IMR-90 (cell line): ENCODE measurements around the gene RPS27L. TPM values are rescaled to one million over a fixed set of nuclear protein-coding genes. Genes with fewer than 3 reads are reported as not detected.

Source experiments
- ATAC-seq: fragments of 200-7000 bp; cut with Tn5 transposase; 2 replicates; pipeline ENCODE4 v1.9.1; 2020; ENCODE audit warnings: low read depth, mild to moderate bottlenecking, moderate library complexity
- BruUV-seq: library from RNA; stranded (reverse); fragments of 400-500 nt; replicated peaks from 2 replicates; lab custom pipeline; 2021; lab: Mats Ljungman, UMichigan
- CTCF ChIA-PET: fragments of 300-600 bp; formaldehyde crosslinking; extraction: SDS; loops from one replicate; lab custom pipeline; 2021; ENCODE audit warnings: antibody characterized with exemption; lab: Yijun Ruan, JAX
- POLR2A ChIA-PET: fragments of 300-600 bp; sonication (Branson Sonifier 250); formaldehyde crosslinking; loops from one replicate; lab custom pipeline; 2022; ENCODE audit warnings: antibody characterized with exemption; ENCODE audit not compliant: unreplicated experiment; lab: Charles Lee
- DNase-seq: peaks from one replicate; pipeline ENCODE4 v3.0.0; 2013
- H2AFZ ChIP-seq: replicated peaks from 2 replicates; pipeline ENCODE3; 2013; ENCODE audit warnings: low read length, mild to moderate bottlenecking; ENCODE audit not compliant: poor library complexity
- H2AK5ac ChIP-seq: 2 replicates; pipeline ENCODE4 v1.6.1; 2013; ENCODE audit warnings: low read depth, low read length, inconsistent platforms
- H2AK9ac ChIP-seq: replicated peaks from 2 replicates; pipeline ENCODE3; 2013; ENCODE audit warnings: mild to moderate bottlenecking, low read depth, low read length, moderate library complexity; ENCODE audit not compliant: poor library complexity
- H2BK120ac ChIP-seq: 2 replicates; pipeline ENCODE4 v1.6.1; 2013; ENCODE audit warnings: low read depth, low read length, inconsistent platforms
- H2BK15ac ChIP-seq: 3 replicates; pipeline ENCODE4 v1.6.1; 2013; ENCODE audit warnings: low read depth, low read length, inconsistent platforms
- H2BK20ac ChIP-seq: 2 replicates; pipeline ENCODE4 v1.6.1; 2013; ENCODE audit warnings: low read depth, mild to moderate bottlenecking, inconsistent platforms, low read length, moderate library complexity
- H2BK5ac ChIP-seq: 2 replicates; pipeline ENCODE4 v1.6.1; 2013; ENCODE audit warnings: mild to moderate bottlenecking, low read depth, low read length, inconsistent platforms; ENCODE audit not compliant: poor library complexity, severe bottlenecking
- H3K14ac ChIP-seq: replicated peaks from 2 replicates; pipeline ENCODE4 v1.6.1; 2013; ENCODE audit warnings: low read depth, low read length, inconsistent platforms
- H3K18ac ChIP-seq: 2 replicates; pipeline ENCODE4 v1.6.1; 2013; ENCODE audit warnings: low read depth, low read length, control low read depth
- H3K23ac ChIP-seq: 2 replicates; pipeline ENCODE4 v1.6.1; 2013; ENCODE audit warnings: low read depth, low read length, inconsistent platforms
- H3K27ac ChIP-seq: 2 replicates; pipeline ENCODE4 v1.5.1; 2013; ENCODE audit warnings: mild to moderate bottlenecking, control low read depth, low read length; ENCODE audit not compliant: insufficient read depth
- H3K27me3 ChIP-seq: 2 replicates; pipeline ENCODE4 v1.6.1; 2013; ENCODE audit warnings: low read length; ENCODE audit not compliant: control insufficient read depth, insufficient read depth
- H3K36me3 ChIP-seq: 2 replicates; pipeline ENCODE4 v1.6.1; 2013; ENCODE audit warnings: low read length, mixed read lengths; ENCODE audit not compliant: control insufficient read depth, insufficient read depth
- H3K4ac ChIP-seq: 2 replicates; pipeline ENCODE4 v1.6.1; 2013; ENCODE audit warnings: low read depth, low read length, inconsistent platforms
- H3K4me1 ChIP-seq: 2 replicates; pipeline ENCODE4 v1.6.1; 2013; ENCODE audit warnings: low read length, mixed read lengths; ENCODE audit not compliant: control insufficient read depth, insufficient read depth
- H3K4me2 ChIP-seq: 2 replicates; pipeline ENCODE4 v1.6.1; 2013; ENCODE audit warnings: low read depth, mild to moderate bottlenecking, control low read depth, low read length, moderate library complexity
- H3K4me3 ChIP-seq: 2 replicates; pipeline ENCODE4 v1.5.1; 2013; ENCODE audit warnings: low read depth, mild to moderate bottlenecking, control low read depth, low read length, moderate library complexity; ENCODE audit not compliant: insufficient read depth
- H3K56ac ChIP-seq: 2 replicates; pipeline ENCODE4 v1.6.1; 2013; ENCODE audit warnings: low read length, inconsistent platforms; ENCODE audit not compliant: insufficient read depth; ENCODE audit errors: extremely low read depth
- H3K79me1 ChIP-seq, 2 experiments: 2 replicates each; pipeline ENCODE4 v1.6.1; 2013; ENCODE audit warnings: low read length in 2 of 2, inconsistent platforms in 1 of 2, low read depth in 1 of 2
- H3K9ac ChIP-seq: 2 replicates; pipeline ENCODE4 v1.6.1; 2013; ENCODE audit warnings: low read depth, low read length, control low read depth
- H3K9me1 ChIP-seq: 2 replicates; pipeline ENCODE4 v1.6.1; 2013; ENCODE audit warnings: low read length, inconsistent platforms; ENCODE audit not compliant: insufficient read depth
- H3K9me3 ChIP-seq: 2 replicates; pipeline ENCODE4 v1.6.1; 2013; ENCODE audit warnings: low read length; ENCODE audit not compliant: control insufficient read depth, insufficient read depth
- H4K20me1 ChIP-seq: 2 replicates; pipeline ENCODE4 v1.6.1; 2013; ENCODE audit warnings: low read length, inconsistent platforms; ENCODE audit not compliant: insufficient read depth
- H4K5ac ChIP-seq: 2 replicates; pipeline ENCODE4 v1.6.1; 2013; ENCODE audit warnings: mild to moderate bottlenecking, low read depth, low read length, control low read depth
- H4K8ac ChIP-seq, 2 experiments: 2 replicates each; pipeline ENCODE4 v1.6.1; 2013; ENCODE audit warnings: low read depth in 2 of 2, low read length in 2 of 2, control low read depth in 1 of 2, inconsistent platforms in 1 of 2
- H4K91ac ChIP-seq: 2 replicates; pipeline ENCODE4 v1.6.1; 2013; ENCODE audit warnings: low read depth, low read length, inconsistent platforms; ENCODE audit not compliant: insufficient read depth
- BHLHE40 ChIP-seq: fragments of 150-350 bp; IDR thresholded peaks from 2 replicates; pipeline ENCODE4 v1.6.1; 2016; ENCODE audit warnings: mild to moderate bottlenecking, low read depth, low read length
- CEBPB ChIP-seq: IDR thresholded peaks from 2 replicates; pipeline ENCODE4 v1.6.1; 2012; ENCODE audit warnings: low read depth, low read length, improper control_type of control experiment
- CHD1 ChIP-seq: IDR thresholded peaks from 2 replicates; pipeline ENCODE4 v1.6.1; 2012; ENCODE audit warnings: low read depth, low read length, improper control_type of control experiment
- FOS ChIP-seq: fragments of 150-350 bp; IDR thresholded peaks from 2 replicates; pipeline ENCODE4 v1.6.1; 2016; ENCODE audit warnings: low read depth, low read length
- MAFK ChIP-seq: IDR thresholded peaks from 2 replicates; pipeline ENCODE4 v1.6.1; 2012; ENCODE audit warnings: low read depth, low read length, improper control_type of control experiment
- MAZ ChIP-seq: IDR thresholded peaks from 2 replicates; pipeline ENCODE4 v1.6.1; 2012; ENCODE audit warnings: low read depth, mild to moderate bottlenecking, low read length, improper control_type of control experiment, moderate library complexity, borderline replicate concordance
- MXI1 ChIP-seq: IDR thresholded peaks from 2 replicates; pipeline ENCODE4 v1.6.1; 2012; ENCODE audit warnings: low read depth, mild to moderate bottlenecking, low read length, moderate library complexity, borderline replicate concordance
- NFE2L2 ChIP-seq: fragments of 150-350 bp; IDR thresholded peaks from 2 replicates; pipeline ENCODE4 v1.6.1; 2016; ENCODE audit warnings: low read depth, mild to moderate bottlenecking, low read length
- POLR2A ChIP-seq: IDR thresholded peaks from 2 replicates; pipeline ENCODE4 v1.6.1; 2012; ENCODE audit warnings: mild to moderate bottlenecking, low read depth, low read length
- RAD21 ChIP-seq: IDR thresholded peaks from 2 replicates; pipeline ENCODE4 v1.6.1; 2012; ENCODE audit warnings: low read length, improper control_type of control experiment
- RCOR1 ChIP-seq: IDR thresholded peaks from 2 replicates; pipeline ENCODE4 v1.6.1; 2012; ENCODE audit warnings: mild to moderate bottlenecking, low read length, improper control_type of control experiment; ENCODE audit not compliant: insufficient replicate concordance
- RFX5 ChIP-seq: IDR thresholded peaks from 2 replicates; pipeline ENCODE4 v1.8.0; 2012; ENCODE audit warnings: low read depth, mild to moderate bottlenecking, low read length, moderate library complexity
- SMC3 ChIP-seq: fragments of 150-350 bp; IDR thresholded peaks from 2 replicates; pipeline ENCODE4 v1.6.1; 2016; ENCODE audit warnings: low read depth, mild to moderate bottlenecking, antibody characterized with exemption, low read length, moderate library complexity
- WGBS, 2 experiments: methylation state at CpG; one replicate each; pipeline versions ENCODE4 v1.1.5 to v1.1.7; 2013; ENCODE audit warnings: missing lambda C conversion rate in 2 of 2; ENCODE audit not compliant: insufficient read length in 1 of 2; ENCODE audit errors: extremely low coverage in 2 of 2; 5-methylcytosine and 5-hydroxymethylcytosine counted together
- dilution Hi-C: fragments of 300-500 bp; cut with HindIII; formaldehyde crosslinking; loops from one replicate; pipeline ENCODE4 v1.14.3; 2018; ENCODE audit warnings: low sequenced_read_pairs; ENCODE audit not compliant: unreplicated experiment
- in situ Hi-C: fragments of 300-500 bp; cut with MboI; formaldehyde crosslinking; loops from 3 replicates; pipeline ENCODE4 v1.14.3; 2019; ENCODE audit warnings: low sequenced_read_pairs, inconsistent platforms, mixed read lengths
- intact Hi-C: fragments of 100-400 bp; cut with micrococcal nuclease; formaldehyde crosslinking; loops from 2 replicates; pipeline ENCODE4 v1.10.0; 2022
- polyA plus RNA-seq, 3 experiments: library from polyadenylated mRNA; depleted of rRNA; stranded (reverse); fragments of >200 nt; gene quantifications; 2 replicates each; pipeline ENCODE4 v1.2.3, GENCODE V29; 2012; ENCODE audit warnings: low replicate concordance in 1 of 3
- total RNA-seq: library from RNA; depleted of rRNA; stranded (reverse); fragments of >200 nt; gene quantifications from 2 replicates; pipeline ENCODE4 v1.2.3, GENCODE V29; 2012
- TF ChIP-seq, protein P1 (sequence below): fragments of 150-350 bp; IDR thresholded peaks from 2 replicates; pipeline ENCODE4 v1.6.1; 2016; ENCODE audit warnings: low read depth, mild to moderate bottlenecking, low read length, moderate library complexity, borderline replicate concordance
- TF ChIP-seq, protein P2 (sequence below): fragments of 150-350 bp; IDR thresholded peaks from 2 replicates; pipeline ENCODE4 v1.6.1; 2017; ENCODE audit warnings: mild to moderate bottlenecking, antibody characterized with exemption, low read length, low read depth
- TF ChIP-seq, protein P3 (sequence below): conservative IDR thresholded peaks from 2 replicates; pipeline ENCODE4 v1.5.1; 2012; ENCODE audit warnings: mild to moderate bottlenecking, low read depth, low read length, improper control_type of control experiment

Gene RPS27L
- total and polyA plus RNA-seq, 2 of the 4 experiments (the other 2 are of a cell fraction): 53.1 to 302 TPM

DNA sequence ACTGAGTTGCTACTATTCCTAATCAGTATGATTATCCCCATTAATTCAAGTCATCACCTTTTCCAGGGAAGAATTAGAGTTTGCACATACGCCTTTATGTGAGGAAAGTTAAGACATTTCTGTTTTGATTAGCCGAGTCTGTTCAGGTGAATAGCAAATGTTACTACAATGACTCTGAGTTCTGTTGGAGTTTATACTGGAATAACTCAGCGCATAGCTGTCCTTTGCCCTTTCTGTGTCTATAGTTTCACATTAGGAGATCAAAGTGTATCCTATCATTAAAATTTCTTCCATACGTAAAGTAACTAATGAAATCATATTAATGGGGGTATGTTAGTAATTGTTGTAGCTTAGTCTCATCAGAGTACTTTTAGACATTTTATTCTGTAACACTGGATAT, 37.0 kb upstream of the RPS27L start:
- Histone ChIP-seq H3K4me2 (peak overlapping the region; percentile 52; the same call in 1 of the 2 replicates), H3K14ac (no peak overlapping the region; the same call in 1 of the 2 replicates), H2AFZ (no peak overlapping the region), H2AK5ac (no peak overlapping the region), H4K91ac (no peak overlapping the region), H3K18ac (peak overlapping the region; percentile 11; the same call in 1 of the 2 replicates), H3K9me3 (no peaks in the 10 kb centered on the region), H2BK120ac (peak overlapping the region; percentile 17; the same call in 1 of the 2 replicates), H4K8ac (no peak overlapping the region), H3K4ac (no peak overlapping the region), H2BK20ac (0 out of 2 replicates have a peak overlapping the region, but pooled peaks have one; percentile 41), H3K4me3 (no peak overlapping the region), H3K9me1 (peaks cover 11% of the 10 kb centered on the region), H2BK5ac (peak overlapping the region; percentile 36), H4K5ac (no peak overlapping the region), H3K4me1 (peaks cover 21% of the 10 kb centered on the region), H3K79me1 (peaks cover 35 to 86% of the 10 kb centered on the region in 2 experiments), H2BK15ac (peak overlapping the region; percentile 23; the same call in 1 of the 3 replicates), H3K27ac (no peak overlapping the region), H3K56ac (no peak overlapping the region), H3K36me3 (no peaks in the 10 kb centered on the region), H4K20me1 (peaks cover 18% of the 10 kb centered on the region; the same call in 1 of the 2 replicates), H2AK9ac (no peak overlapping the region), H3K23ac (peak overlapping the region; percentile 9; the same call in 1 of the 2 replicates), H3K27me3 (no peaks in the 10 kb centered on the region), H3K9ac (no peak overlapping the region)
- in situ Hi-C loops: no loop called here
- intact Hi-C loops: loop anchor here (5.0 kb wide), 1 partner anchor 37 kb away; the partner anchor contains the start of gene RPS27L
- no TSS peak for BruUV-seq
- POLR2A ChIA-PET: no interaction called here
- TF ChIP-seq, protein P1, sequence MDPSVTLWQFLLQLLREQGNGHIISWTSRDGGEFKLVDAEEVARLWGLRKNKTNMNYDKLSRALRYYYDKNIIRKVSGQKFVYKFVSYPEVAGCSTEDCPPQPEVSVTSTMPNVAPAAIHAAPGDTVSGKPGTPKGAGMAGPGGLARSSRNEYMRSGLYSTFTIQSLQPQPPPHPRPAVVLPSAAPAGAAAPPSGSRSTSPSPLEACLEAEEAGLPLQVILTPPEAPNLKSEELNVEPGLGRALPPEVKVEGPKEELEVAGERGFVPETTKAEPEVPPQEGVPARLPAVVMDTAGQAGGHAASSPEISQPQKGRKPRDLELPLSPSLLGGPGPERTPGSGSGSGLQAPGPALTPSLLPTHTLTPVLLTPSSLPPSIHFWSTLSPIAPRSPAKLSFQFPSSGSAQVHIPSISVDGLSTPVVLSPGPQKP: no peak
- TF ChIP-seq, protein P2, sequence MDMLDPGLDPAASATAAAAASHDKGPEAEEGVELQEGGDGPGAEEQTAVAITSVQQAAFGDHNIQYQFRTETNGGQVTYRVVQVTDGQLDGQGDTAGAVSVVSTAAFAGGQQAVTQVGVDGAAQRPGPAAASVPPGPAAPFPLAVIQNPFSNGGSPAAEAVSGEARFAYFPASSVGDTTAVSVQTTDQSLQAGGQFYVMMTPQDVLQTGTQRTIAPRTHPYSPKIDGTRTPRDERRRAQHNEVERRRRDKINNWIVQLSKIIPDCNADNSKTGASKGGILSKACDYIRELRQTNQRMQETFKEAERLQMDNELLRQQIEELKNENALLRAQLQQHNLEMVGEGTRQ: no peak
- TF ChIP-seq BHLHE40: no peak
- no peak for TF ChIP-seq RCOR1
- no peak for TF ChIP-seq NFE2L2
- no peak for TF ChIP-seq MAFK
- TF ChIP-seq MAZ: no peak
- no peak for TF ChIP-seq POLR2A
- TF ChIP-seq, protein P3, sequence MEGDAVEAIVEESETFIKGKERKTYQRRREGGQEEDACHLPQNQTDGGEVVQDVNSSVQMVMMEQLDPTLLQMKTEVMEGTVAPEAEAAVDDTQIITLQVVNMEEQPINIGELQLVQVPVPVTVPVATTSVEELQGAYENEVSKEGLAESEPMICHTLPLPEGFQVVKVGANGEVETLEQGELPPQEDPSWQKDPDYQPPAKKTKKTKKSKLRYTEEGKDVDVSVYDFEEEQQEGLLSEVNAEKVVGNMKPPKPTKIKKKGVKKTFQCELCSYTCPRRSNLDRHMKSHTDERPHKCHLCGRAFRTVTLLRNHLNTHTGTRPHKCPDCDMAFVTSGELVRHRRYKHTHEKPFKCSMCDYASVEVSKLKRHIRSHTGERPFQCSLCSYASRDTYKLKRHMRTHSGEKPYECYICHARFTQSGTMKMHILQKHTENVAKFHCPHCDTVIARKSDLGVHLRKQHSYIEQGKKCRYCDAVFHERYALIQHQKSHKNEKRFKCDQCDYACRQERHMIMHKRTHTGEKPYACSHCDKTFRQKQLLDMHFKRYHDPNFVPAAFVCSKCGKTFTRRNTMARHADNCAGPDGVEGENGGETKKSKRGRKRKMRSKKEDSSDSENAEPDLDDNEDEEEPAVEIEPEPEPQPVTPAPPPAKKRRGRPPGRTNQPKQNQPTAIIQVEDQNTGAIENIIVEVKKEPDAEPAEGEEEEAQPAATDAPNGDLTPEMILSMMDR: no peak
- no peak for TF ChIP-seq MXI1
- no peak for TF ChIP-seq RFX5
- no peak for TF ChIP-seq CEBPB
- no peak for TF ChIP-seq CHD1
- no peak for TF ChIP-seq SMC3
- no peak for TF ChIP-seq FOS
- no peak for TF ChIP-seq RAD21
- CTCF ChIA-PET: no interaction called here
- ATAC-seq (no peak), DNase-seq (no peak)
- dilution Hi-C loops: no loop called here
- no CpG with 5 or more reads among the region's 4 CpGs for WGBS, 2 experiments
